ENCODE data around the gene ALK. TPM values are rescaled to one million over a fixed set of nuclear protein-coding genes. Genes with fewer than 3 reads are reported as not detected.

Gene ALK
- total RNA-seq, 2 donors from 2014 or later: under 0.01 to 0.26 TPM

- no peak for ATAC-seq
- DNase-seq: no peak
- TF ChIP-seq POLR2A (IDR thresholded peaks at IDR 0.05) (no peak), CTCF (IDR thresholded peaks at IDR 0.05) (peak in 1 of 7 experiments; percentile 29)
- 52 to 59% methylated on average over 5 of the region's 5 CpGs for WGBS, 2 donors
- no peak overlapping the region for H3K4me3 ChIP-seq
- H3K27me3 ChIP-seq: no peaks in the 10 kb centered on the region
- no peak overlapping the region for H3K27ac ChIP-seq
- no peaks in the 10 kb centered on the region for H3K9me3 ChIP-seq
- intact Hi-C loops (cut with DNase I): no loop called here
- H3K4me1 ChIP-seq: no peaks in the 10 kb centered on the region
- H3K36me3 ChIP-seq (replicated peaks in 1 of 2; ENCODE audit: insufficient read depth in 1 of 2, low read depth in 2 of 2): no peaks in the 10 kb centered on the region
Measured at GRCh38 chr2:29212009-29212408, 709.4 kb downstream of the ALK start.

DNA sequence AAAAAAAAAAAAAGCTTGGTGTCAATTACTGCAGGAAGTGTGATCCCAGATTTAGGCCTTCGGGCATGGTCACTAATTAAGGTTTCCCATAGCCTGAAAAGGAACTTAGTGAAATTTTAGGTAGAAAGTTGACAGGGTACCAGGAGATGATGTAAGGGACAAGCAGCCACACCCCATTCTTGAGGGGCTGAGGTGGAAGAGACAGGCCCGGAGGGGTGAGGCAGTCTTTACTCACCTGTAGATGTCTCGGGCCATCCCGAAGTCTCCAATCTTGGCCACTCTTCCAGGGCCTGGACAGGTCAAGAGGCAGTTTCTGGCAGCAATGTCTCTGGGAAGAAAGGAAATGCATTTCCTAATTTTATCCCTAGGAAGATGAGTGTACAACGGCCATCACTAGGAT is 711.8 kb downstream of the ALK start:
- no peak for ATAC-seq
- Histone ChIP-seq H3K27ac (no peak overlapping the region), H3K36me3 (replicated peaks in 1 of 2; ENCODE audit: insufficient read depth in 1 of 2, low read depth in 2 of 2) (no peaks in the 10 kb centered on the region), H3K27me3 (no peaks in the 10 kb centered on the region), H3K9me3 (no peaks in the 10 kb centered on the region), H3K4me3 (no peak overlapping the region), H3K4me1 (no peaks in the 10 kb centered on the region)
- WGBS, 2 donors: 89 to 94% methylated on average over 5 of the region's 5 CpGs
- intact Hi-C loops (cut with DNase I): no loop called here
- no peak for TF ChIP-seq POLR2A (IDR thresholded peaks at IDR 0.05)
- TF ChIP-seq CTCF (IDR thresholded peaks at IDR 0.05): no peak
- DNase-seq: no peak

GRCh38 chr2:29207352-29208148 is 713.8 kb downstream of the ALK start:
- no peaks in the 10 kb centered on the region for H3K36me3 ChIP-seq (replicated peaks in 1 of 2; ENCODE audit: insufficient read depth in 1 of 2, low read depth in 2 of 2)
- H3K9me3 ChIP-seq: no peaks in the 10 kb centered on the region
- H3K4me1 ChIP-seq: no peaks in the 10 kb centered on the region
- ATAC-seq (no peak), DNase-seq (no peak)
- H3K4me3 ChIP-seq: no peak overlapping the region
- no peak for TF ChIP-seq POLR2A (IDR thresholded peaks at IDR 0.05)
- TF ChIP-seq CTCF (IDR thresholded peaks at IDR 0.05): no peak
- H3K27ac ChIP-seq: no peak overlapping the region
- intact Hi-C loops (cut with DNase I): no loop called here
- 68 to 78% methylated on average over 3 of the region's 3 CpGs for WGBS, 2 donors
- no peaks in the 10 kb centered on the region for H3K27me3 ChIP-seq

GRCh38 chr2:29206941-29207340 is 714.4 kb downstream of the ALK start:
- no peak for ATAC-seq
- no peaks in the 10 kb centered on the region for H3K27me3 ChIP-seq
- H3K4me1 ChIP-seq: no peaks in the 10 kb centered on the region
- H3K9me3 ChIP-seq: no peaks in the 10 kb centered on the region
- WGBS, 2 donors: 75 to 77% methylated on average over 5 of the region's 5 CpGs
- no peak overlapping the region for H3K4me3 ChIP-seq
- no peaks in the 10 kb centered on the region for H3K36me3 ChIP-seq (replicated peaks in 1 of 2; ENCODE audit: insufficient read depth in 1 of 2, low read depth in 2 of 2)
- TF ChIP-seq POLR2A (IDR thresholded peaks at IDR 0.05) (no peak), CTCF (IDR thresholded peaks at IDR 0.05) (no peak)
- intact Hi-C loops (cut with DNase I): no loop called here
- no peak overlapping the region for H3K27ac ChIP-seq
- DNase-seq: no peak
